ENCODE data around the gene NDUFAF5. TPM values are rescaled to one million over a fixed set of nuclear protein-coding genes. Genes with fewer than 3 reads are reported as not detected.

Gene NDUFAF5
- total RNA-seq, 1 donor from 2014 or later: 51.2 TPM

DNA sequence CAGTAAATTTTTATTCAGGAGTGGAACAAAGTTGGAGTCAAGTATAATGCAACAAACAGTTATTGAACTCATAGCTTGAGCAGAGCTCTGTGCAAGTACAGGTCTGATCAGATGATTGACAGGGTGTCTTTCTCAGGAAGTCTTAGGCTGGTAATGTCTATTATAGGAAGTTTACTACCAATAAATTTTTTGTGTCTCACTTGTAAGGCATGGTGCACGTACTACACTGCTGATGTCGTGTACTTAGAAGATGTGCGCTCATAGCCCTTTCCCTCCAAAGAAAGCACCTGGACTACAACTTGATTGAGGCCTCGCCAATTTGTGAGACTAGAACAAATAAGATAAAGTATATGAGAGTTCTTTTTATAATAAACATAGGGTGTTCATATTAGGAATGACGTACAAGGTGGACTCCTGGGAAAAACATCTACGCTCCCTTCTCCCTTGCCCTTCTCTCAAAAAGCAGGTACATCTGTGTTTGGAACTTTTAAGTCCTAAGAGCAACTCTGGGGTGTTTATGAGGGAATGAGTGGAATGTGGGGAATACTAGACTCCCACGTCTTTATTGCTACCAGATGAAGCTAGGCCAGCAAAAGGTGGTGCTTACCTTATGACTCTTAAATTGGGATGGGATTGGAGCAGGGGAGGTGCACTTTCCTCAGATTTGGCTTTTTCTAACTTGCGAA, 1.5 kb downstream of the NDUFAF5 start:
- Mint-ChIP-seq H3K36me3 (ENCODE audit: unreplicated experiment) (no peaks in the 10 kb centered on the region), H3K9me3 (ENCODE audit: unreplicated experiment) (peaks cover 6% of the 10 kb centered on the region), H3K27ac (ENCODE audit: unreplicated experiment) (peak overlapping the region; percentile 79)

DNA sequence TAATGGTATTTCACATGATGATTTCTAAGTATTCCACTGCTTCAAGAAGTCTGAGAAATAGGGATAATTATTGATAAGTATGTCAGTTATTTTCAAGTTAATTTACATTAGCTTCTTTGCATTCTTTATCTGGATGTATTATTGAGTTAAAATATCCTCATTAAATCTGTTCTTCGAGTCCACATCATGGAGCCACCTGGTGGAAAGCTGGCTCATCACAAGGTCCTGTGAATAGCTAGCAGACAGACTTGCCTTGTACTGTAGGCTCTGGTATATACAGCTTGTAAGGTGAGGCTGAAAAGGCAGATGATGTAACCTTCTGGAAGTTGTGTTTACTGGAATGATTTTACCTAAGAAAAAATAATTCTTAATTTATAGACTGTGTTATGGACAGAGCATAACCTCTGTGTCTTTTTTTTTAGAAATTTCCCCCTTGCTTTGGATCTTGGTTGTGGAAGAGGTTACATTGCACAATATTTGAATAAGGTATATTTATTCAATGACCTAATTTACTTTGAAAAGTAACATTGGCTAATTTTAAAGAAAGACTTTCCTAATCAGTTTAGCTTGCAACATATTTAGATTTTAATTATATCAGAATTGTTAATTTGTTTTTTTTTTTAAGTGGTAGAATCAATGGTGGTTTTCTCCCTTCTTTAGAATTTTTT, 3.5 kb downstream of the NDUFAF5 start:
- peak; percentile 68 for DNase-seq
- TF ChIP-seq, protein P1, sequence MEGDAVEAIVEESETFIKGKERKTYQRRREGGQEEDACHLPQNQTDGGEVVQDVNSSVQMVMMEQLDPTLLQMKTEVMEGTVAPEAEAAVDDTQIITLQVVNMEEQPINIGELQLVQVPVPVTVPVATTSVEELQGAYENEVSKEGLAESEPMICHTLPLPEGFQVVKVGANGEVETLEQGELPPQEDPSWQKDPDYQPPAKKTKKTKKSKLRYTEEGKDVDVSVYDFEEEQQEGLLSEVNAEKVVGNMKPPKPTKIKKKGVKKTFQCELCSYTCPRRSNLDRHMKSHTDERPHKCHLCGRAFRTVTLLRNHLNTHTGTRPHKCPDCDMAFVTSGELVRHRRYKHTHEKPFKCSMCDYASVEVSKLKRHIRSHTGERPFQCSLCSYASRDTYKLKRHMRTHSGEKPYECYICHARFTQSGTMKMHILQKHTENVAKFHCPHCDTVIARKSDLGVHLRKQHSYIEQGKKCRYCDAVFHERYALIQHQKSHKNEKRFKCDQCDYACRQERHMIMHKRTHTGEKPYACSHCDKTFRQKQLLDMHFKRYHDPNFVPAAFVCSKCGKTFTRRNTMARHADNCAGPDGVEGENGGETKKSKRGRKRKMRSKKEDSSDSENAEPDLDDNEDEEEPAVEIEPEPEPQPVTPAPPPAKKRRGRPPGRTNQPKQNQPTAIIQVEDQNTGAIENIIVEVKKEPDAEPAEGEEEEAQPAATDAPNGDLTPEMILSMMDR (IDR thresholded peaks at IDR 0.05; ENCODE audit: partially characterized antibody, unreplicated experiment): peak; percentile 62
- Mint-ChIP-seq H3K4me3 (ENCODE audit: unreplicated experiment) (no peak overlapping the region), H3K27me3 (ENCODE audit: unreplicated experiment) (peaks cover 3% of the 10 kb centered on the region), H3K36me3 (ENCODE audit: unreplicated experiment) (no peaks in the 10 kb centered on the region), H3K27ac (ENCODE audit: unreplicated experiment) (no peak overlapping the region), H3K9me3 (ENCODE audit: unreplicated experiment) (peaks cover 6% of the 10 kb centered on the region), H3K4me1 (ENCODE audit: low read depth, unreplicated experiment) (peaks cover 9% of the 10 kb centered on the region)

More for the DNA sequence above, 1.5 kb downstream of the NDUFAF5 start:
- Mint-ChIP-seq H3K4me1 (ENCODE audit: low read depth, unreplicated experiment) (peaks cover 9% of the 10 kb centered on the region), H3K27me3 (ENCODE audit: unreplicated experiment) (peaks cover 3% of the 10 kb centered on the region), H3K4me3 (ENCODE audit: unreplicated experiment) (peak overlapping the region; percentile 100)
- DNase-seq: no peak
- TF ChIP-seq, protein P1 (IDR thresholded peaks at IDR 0.05; ENCODE audit: partially characterized antibody, unreplicated experiment): no peak

DNA sequence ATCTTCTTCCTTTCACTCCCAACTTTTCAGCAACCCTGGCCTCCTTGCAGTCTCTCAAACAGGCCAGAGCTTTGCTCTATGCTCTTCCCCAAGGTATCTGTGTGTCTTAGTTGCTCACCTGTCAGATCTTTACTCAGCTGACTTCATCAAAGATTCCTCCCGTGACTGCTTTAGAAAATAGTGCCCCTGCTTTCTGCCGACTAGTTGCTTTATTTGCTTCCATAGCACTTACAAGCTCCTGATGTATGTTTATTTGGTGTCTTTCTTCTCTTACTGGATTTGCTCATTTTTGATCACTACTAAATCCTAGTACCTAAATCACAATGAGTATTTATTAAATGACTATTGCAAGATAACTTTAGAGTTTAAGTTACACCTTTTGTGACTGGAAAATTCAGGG, 5.9 kb downstream of the NDUFAF5 start:
- H3K9me3 Mint-ChIP-seq (ENCODE audit: unreplicated experiment): no peaks in the 10 kb centered on the region
- no peak overlapping the region for H3K4me3 Mint-ChIP-seq (ENCODE audit: unreplicated experiment)
- peaks cover 9% of the 10 kb centered on the region for H3K4me1 Mint-ChIP-seq (ENCODE audit: low read depth, unreplicated experiment)
- H3K36me3 Mint-ChIP-seq (ENCODE audit: unreplicated experiment): no peaks in the 10 kb centered on the region
- H3K27ac Mint-ChIP-seq (ENCODE audit: unreplicated experiment): no peak overlapping the region
- TF ChIP-seq, protein P1 (IDR thresholded peaks at IDR 0.05; ENCODE audit: partially characterized antibody, unreplicated experiment): no peak
- no peaks in the 10 kb centered on the region for H3K27me3 Mint-ChIP-seq (ENCODE audit: unreplicated experiment)
- no peak for DNase-seq

DNA sequence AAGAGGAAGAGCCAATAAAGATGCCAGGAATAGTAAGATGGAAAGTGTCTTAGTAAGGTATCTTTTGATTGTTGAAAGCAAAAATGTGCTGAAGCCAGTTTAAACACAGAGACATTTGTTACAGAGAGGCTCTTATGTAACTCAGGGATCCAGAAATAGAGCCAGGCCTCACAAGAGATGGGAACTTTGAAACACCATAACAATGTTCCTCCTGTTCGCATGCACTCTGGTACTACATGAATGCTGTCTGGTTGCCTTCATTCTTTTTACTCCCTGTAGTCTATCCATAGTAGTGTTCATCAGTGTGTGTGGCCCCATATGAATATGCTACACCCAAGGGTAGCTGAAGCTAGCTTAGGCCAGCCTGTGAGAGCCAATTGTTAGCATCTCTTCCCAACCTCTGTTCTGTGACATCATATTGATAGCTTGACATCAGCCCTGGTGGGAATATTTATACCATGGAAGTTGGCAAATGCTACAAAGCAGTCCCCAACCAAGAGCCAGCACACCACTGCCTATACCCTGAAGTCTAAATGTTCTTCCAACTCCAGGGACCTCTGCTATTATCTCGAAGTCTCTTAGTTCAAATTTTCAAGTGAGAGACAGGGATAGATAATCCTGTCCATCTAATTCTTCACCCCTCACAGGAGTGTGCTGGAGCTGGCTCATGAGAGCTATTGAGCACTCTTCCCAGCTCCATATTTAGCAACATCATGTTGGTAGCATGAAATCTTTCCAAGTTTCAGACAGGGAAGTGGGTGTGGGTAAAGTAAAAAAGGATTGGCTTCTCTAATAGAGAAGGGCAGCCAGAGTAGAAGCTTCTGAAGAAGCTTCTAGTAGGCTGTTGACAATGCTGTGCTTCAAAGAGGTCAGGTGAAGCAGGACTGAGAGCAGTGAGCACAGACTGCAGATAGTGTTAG, 7.0 kb downstream of the NDUFAF5 start:
- Mint-ChIP-seq H3K4me1 (ENCODE audit: low read depth, unreplicated experiment) (no peaks in the 10 kb centered on the region), H3K27me3 (ENCODE audit: unreplicated experiment) (no peaks in the 10 kb centered on the region), H3K9me3 (ENCODE audit: unreplicated experiment) (no peaks in the 10 kb centered on the region), H3K27ac (ENCODE audit: unreplicated experiment) (no peak overlapping the region), H3K36me3 (ENCODE audit: unreplicated experiment) (no peaks in the 10 kb centered on the region), H3K4me3 (ENCODE audit: unreplicated experiment) (no peak overlapping the region)
- DNase-seq: no peak
- TF ChIP-seq, protein P1 (IDR thresholded peaks at IDR 0.05; ENCODE audit: partially characterized antibody, unreplicated experiment): no peak

Data from glutamatergic neuron (in vitro differentiated cells).